ENCODE data around the gene GNAO1.

- TF ChIP-seq CTCF (optimal IDR thresholded peaks at IDR 0.05 in 1 of 3, IDR thresholded peaks at IDR 0.05 in 1 of 3, conservative IDR thresholded peaks at IDR 0.05 in 1 of 3; ENCODE audit: extremely low read depth in 1 of 3, insufficient read depth in 2 of 3, low read length in 3 of 3) (no peak), EZH2 (IDR thresholded peaks at IDR 0.05; ENCODE audit: low read length) (no peak)
Observed at GRCh38 chr16:56400458-56400857, 209.2 kb downstream of the GNAO1 start.

Data from keratinocyte (primary cell).